ENCODE data around the gene SPN.
A peak's percentile ranks its signal among the peaks of the same experiment; 100 is the strongest.
"Not testable (repeated sequence)": the region's sequence is repeated elsewhere in the genome, so short reads cannot be mapped to it uniquely, and the experiment has no call there.

SPN gene

GRCh38 chr16:29646947-29647346, 16.1 kb upstream of the SPN start:
- no peak for DNase-seq

- DNase-seq = no peak
These were observed 13.2 kb upstream of the SPN start for GRCh38 chr16:29649588-29650494.

DNA sequence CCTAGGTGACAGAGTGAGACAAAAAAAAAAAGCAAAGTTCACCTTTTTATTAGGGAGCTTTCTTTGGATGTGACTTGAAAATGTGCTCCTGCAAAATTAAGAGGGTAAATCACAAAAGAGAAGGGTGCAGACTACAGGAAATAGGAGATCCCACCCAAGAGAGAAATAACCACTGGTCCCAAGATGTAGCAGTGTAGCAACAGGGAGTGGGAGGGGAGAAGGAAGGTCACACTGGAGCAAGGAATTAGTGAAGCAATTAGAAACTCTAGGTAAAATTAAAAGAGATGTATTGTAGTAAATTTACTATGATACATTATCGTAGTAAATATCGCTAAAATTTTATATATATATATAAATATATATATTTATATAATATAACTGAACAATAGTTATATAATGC, 12.3 kb upstream of the SPN start:
- no peak for DNase-seq

- no peak for DNase-seq
These were observed 11.2 kb upstream of the SPN start for GRCh38 chr16:29651774-29652349.

GRCh38 chr16:29653471-29653870, 9.6 kb upstream of the SPN start:
- DNase-seq = no peak

DNA sequence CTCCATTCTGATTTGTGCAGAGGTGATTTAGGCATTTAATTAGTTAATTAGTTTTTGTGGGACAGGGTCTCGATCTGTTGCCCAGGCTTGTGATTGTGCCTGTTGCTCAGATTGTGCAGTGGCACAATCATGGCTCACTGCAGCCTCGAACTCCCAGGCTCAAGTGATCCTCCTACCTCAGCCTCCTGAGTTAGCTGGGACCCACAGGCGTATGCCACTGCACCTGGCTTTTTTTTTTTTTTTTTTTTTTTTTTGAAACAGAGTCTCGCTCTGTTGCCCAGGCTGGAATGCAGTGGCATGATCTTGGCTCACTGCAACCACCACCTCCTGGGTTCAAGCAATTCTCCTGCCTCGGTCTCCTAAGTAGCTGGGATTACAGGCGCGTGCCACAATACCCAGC, 9.2 kb upstream of the SPN start:
- not testable (repeated sequence) for DNase-seq

DNA sequence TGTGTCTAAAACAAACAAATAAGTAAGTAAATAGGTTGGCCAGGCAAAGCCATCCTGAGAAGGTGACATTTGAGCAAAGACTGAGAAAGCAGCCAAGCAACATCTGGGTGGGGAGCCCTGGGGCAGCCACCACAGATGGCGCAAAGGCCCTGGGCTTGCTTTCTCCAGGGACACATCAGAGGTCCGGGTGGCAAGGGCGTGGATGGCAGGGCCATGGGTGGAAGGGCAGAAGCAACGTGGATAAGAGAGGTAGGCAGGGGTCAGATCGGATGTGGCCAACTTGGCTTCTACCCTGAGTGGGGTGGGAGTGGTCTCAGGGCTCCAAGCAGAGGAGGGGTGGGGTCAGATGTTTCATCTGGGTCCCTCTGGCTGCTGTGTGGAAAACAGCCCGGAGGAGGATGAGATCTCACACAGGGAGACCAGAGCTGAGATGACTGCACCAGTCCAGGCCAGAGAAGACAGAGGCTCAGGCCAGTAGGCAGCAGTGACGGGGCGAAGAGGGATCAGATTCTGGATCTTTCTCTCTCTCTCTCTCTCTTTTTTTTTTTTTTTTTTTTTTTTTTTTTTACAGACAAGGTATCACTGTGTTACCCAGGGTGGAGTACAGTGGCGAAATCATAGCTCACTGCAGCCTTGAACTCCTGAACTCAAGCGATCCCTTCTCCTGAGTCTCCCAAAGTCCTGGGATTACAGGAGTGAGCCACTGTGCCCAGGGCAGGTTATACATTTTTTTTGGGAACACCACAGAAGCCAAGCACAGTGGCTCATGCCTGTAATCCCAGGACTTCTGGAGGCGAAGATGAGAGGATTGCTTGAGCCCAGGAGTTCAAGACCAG, 6.1 kb upstream of the SPN start:
- no peak for DNase-seq

GRCh38 chr16:29658705-29659104, 4.3 kb upstream of the SPN start:
- no peak for DNase-seq

GRCh38 chr16:29662000-29662728, 883 bp upstream of the SPN start:
- DNase-seq = no peak

DNA sequence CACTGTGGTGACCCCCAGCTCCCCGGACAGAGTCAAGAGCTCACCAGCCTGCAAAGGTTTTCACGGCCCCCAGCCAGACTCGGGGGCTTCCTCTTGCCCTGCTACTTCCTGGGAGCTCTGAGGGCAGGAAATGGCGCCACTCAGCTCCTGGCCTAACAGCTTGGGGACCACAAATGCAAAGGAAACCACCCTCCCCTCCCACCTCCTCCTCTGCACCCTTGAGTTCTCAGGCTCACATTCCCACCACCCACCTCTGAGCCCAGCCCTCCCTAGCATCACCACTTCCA, 375 bp upstream of the SPN start:
- DNase-seq = no peak

DNA sequence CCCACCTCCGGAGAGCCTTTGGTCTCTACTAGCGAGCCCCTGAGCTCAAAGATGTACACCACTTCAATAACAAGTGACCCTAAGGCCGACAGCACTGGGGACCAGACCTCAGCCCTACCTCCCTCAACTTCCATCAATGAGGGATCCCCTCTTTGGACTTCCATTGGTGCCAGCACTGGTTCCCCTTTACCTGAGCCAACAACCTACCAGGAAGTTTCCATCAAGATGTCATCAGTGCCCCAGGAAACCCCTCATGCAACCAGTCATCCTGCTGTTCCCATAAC, 702 bp downstream of the SPN start:
- no peak for DNase-seq

GRCh38 chr16:29664091-29664921, 1.3 kb downstream of the SPN start:
- DNase-seq = peak in 1 of 2 experiments; percentile 20

DNA sequence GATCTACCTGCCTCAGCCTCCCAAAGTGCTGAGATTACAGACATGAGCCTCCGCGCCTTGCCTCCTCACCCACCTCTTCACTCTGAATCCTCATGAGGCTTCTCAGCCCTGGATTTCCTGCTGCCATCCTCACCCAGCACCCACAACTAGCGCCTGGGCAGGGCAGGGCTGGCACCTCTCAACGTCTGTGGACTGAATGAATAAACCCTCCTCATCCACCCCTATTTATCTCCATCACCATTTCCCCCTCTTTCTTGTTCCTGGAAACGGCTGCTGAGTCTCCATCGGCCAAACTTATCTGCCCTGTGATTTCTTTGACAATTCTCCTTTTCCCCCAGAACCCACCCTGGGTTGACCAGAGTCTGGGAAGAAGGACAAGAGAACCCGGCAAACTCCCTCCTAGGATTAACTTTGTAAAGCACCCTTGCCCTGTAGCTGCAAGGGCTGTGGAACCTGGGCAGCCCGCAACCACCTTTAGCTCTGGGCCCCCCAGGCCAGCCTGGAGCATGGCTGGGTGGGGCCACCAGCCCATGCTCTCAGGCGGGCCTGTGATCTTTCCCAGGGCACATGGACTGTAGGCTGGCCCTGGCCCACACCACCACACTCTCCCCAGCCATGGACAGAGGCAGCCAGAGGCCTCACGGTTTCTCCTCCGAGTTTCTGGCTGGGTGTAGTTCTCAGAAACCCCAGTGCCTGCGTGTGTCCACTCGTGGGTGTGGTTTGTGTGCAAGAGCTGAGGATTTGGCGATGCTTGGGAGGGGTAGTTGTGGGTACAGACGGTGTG, 2.4 kb downstream of the SPN start:
- no peak for DNase-seq

GRCh38 chr16:29667322-29667610, 4.2 kb downstream of the SPN start:
- DNase-seq = not testable (repeated sequence)

DNA sequence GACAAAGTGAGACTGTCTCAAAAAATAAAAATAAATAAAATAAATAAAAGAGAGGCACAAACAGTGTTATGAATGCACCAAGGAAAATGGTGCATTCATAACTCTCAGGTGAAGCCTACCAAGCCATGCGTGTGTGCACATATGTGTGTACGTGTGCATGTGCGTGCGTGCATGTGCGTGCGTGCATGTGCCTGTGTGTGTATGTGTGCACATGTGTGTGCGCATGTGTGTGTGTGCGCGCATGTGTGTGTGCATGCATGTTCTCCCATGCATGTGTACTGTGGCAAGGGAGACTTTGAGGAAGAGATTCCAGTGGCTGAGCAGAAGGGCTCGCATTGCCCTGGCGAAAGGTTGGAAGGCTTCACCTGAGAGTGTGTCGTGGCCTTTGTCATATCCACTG, 4.7 kb downstream of the SPN start:
- DNase-seq = no peak

GRCh38 chr16:29668267-29668666, 5.2 kb downstream of the SPN start:
- DNase-seq = no peak

GRCh38 chr16:29673501-29673900, 10.5 kb downstream of the SPN start:
- DNase-seq = no peak

- no peak for DNase-seq
These were observed 11.1 kb downstream of the SPN start for GRCh38 chr16:29674188-29674587.

GRCh38 chr16:29675811-29676643, 13.0 kb downstream of the SPN start:
- DNase-seq = peak; percentile 13 to 61

DNA sequence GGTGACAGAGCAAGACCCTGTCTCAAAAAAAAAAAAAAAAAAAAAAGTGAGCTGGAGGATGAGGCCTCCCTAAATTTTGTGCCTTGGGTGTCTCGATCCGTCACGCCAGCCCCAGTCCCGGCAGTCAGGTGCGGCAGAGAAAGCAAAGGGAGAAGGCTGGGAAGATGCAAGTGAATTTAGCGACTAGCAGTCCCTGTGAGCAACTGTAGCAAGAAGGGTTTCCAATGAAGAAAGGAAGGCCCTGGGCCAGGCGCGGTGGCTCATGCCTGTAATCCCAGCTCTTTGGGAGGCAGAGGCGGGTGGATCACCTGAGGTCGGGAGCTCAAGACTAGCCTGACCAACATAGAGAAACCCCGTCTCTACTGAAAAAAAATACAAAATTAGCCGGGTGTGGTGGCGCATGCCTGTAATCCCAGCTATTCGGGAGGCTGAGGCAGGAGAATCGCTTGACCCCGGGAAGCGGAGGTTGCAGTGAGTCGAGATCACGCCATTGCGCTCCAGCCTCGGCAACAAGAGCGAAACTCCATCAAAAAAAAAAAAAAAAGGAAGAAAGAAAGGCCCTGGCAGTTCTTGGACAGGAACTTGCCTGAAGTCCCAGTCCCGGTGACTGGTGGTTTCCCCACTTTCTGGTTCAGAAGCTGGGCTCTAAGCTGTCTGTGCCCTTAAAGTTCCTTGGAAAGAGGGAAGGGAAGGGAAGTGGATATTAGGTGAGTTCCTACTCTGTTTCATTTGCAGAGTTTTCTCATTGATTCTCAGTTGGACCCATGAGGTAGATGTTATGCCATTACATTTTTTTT, 14.1 kb downstream of the SPN start:
- DNase-seq = no peak

Data from NCI-H524 (cell line).